HepG2 (cell line): ENCODE measurements around the gene WEE1. TPM values are rescaled to one million over a fixed set of nuclear protein-coding genes. Genes with fewer than 3 reads are reported as not detected.
A peak's percentile ranks its signal among the peaks of the same experiment; 100 is the strongest.

Experiments used
- CEBPG ChIP-seq: IDR thresholded peaks from 2 replicates; pipeline ENCODE4 v1.6.1; 2016
- FOXO1 ChIP-seq: sonication (generic); formaldehyde crosslinking; IDR thresholded peaks from 2 replicates; pipeline ENCODE4 v1.4.0; 2020; ENCODE audit warnings: missing genetic modification reagents
- SMAD1 ChIP-seq: sonication (generic); formaldehyde crosslinking; IDR thresholded peaks from 2 replicates; pipeline ENCODE4 v1.4.0; 2020; ENCODE audit warnings: missing genetic modification reagents, low read depth, mild to moderate bottlenecking, borderline replicate concordance
- SNRNP70 ChIP-seq: fragments of 200-400 bp; formaldehyde crosslinking; IDR thresholded peaks from 2 replicates; pipeline ENCODE4 v1.6.1; 2017; ENCODE audit warnings: mild to moderate bottlenecking, low read depth, low read length, moderate library complexity
- YEATS4 ChIP-seq: sonication (generic); formaldehyde crosslinking; IDR thresholded peaks from 2 replicates; pipeline ENCODE4 v1.4.0; 2020; ENCODE audit warnings: missing genetic modification reagents, borderline replicate concordance
- ZNF263 ChIP-seq: sonication (generic); formaldehyde crosslinking; IDR thresholded peaks from 2 replicates; pipeline ENCODE4 v1.4.0; 2020; ENCODE audit warnings: missing genetic modification reagents
- ZNF350 ChIP-seq: sonication (generic); formaldehyde crosslinking; IDR thresholded peaks from 2 replicates; pipeline ENCODE4 v1.4.0; 2020; ENCODE audit warnings: mild to moderate bottlenecking, low read depth, missing genetic modification reagents, borderline replicate concordance
- ZNF737 ChIP-seq: sonication (generic); formaldehyde crosslinking; IDR thresholded peaks from 2 replicates; pipeline ENCODE4 v1.5.0; 2020; ENCODE audit warnings: missing genetic modification reagents, mild to moderate bottlenecking, borderline replicate concordance
- ZNF775 ChIP-seq: sonication (generic); formaldehyde crosslinking; IDR thresholded peaks from 2 replicates; pipeline ENCODE4 v1.4.0; 2020; ENCODE audit warnings: missing genetic modification reagents, mild to moderate bottlenecking, moderate library complexity, borderline replicate concordance
- polyA plus RNA-seq, 8 experiments: library from polyadenylated mRNA; depleted of rRNA in 3 of 8; stranded (reverse) in 7 of 8; unstranded in 1 of 8; fragments of >200 nt; fragmentation: Illumina TruSeq in 4 of 8; extraction: Trizol in 4 of 8; gene quantifications; 2 replicates each; pipeline versions ENCODE4 v1.2.1 to v1.2.3, GENCODE V29; 2011 to 2016; ENCODE audit warnings: low read depth in 4 of 8, missing spikeins in 1 of 8, mixed read lengths in 1 of 8; ENCODE audit not compliant: insufficient read depth in 1 of 8
- total RNA-seq, 5 experiments: library from RNA; depleted of rRNA; stranded (reverse); fragments of >200 nt; fragmentation: Illumina TruSeq; extraction: Trizol; gene quantifications; 2 replicates each; pipeline ENCODE4 v1.2.3, GENCODE V29; 2016; ENCODE audit warnings: low read depth in 1 of 5
- TF ChIP-seq, protein P1 (sequence below): sonication (generic); formaldehyde crosslinking; IDR thresholded peaks from 2 replicates; pipeline ENCODE4 v1.4.0; 2020; ENCODE audit warnings: missing genetic modification reagents, mild to moderate bottlenecking, borderline replicate concordance
- TF ChIP-seq, protein P2 (sequence below): sonication (generic); formaldehyde crosslinking; IDR thresholded peaks from 2 replicates; pipeline ENCODE4 v1.4.0; 2020; ENCODE audit warnings: mild to moderate bottlenecking, missing genetic modification reagents
- TF ChIP-seq, protein P3 (sequence below): IDR thresholded peaks from 2 replicates; pipeline ENCODE4 v1.6.1; 2012; ENCODE audit warnings: low read length, improper control_type of control experiment
- TF ChIP-seq, protein P4 (sequence below): IDR thresholded peaks from 2 replicates; pipeline ENCODE4 v1.6.1; 2016; ENCODE audit warnings: low read depth

WEE1 gene
- total and polyA plus RNA-seq, 2 of the 13 experiments (the other 11 are each of a cell fraction or from before 2014, with no cell fraction given) = 31.4 to 63.7 TPM

DNA sequence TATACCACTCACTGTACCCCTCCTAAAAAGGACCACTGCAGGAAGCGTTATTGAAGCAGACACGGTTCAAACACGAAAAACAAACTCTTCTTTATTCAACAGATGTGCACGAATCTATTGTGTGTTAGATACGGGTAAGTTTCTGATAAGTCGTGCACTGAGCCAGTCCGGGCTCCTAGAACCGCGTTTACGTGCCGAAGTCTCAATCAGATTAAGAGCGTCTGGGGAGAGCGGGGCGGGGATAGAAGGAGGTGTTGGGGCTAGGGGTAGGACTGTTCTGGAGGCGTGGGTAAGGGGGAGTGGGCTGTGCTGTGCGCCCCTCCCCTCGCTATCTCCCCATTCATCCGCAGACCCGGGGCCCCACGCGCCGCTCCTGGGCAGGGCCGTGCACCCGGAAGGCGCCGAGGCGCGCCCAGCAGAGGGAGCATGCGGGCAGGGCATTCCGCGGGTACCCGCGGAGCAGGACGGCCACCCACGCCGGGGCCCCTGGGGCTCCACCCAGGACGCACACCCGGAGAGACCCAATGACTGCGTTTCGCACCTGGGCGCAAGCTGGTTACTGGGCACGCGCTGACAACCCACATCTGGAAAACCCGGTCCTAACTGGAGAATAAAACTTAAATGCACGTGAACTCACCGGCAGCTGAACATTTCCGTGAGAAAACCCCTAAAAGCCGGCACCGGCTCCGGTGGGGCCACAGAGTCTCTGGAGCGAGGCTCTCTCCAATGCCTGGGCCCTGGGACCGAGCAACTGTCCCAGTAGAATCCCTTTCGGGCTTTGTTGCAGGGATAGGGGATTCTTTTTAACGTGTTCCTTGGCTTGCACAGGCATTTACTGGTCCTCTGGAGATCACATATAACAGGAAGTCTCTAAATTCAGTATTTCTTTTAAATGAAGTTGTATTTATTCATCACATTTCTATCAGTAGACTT is 40.6 kb downstream of the WEE1 start (continued):
- TF ChIP-seq, protein P1, sequence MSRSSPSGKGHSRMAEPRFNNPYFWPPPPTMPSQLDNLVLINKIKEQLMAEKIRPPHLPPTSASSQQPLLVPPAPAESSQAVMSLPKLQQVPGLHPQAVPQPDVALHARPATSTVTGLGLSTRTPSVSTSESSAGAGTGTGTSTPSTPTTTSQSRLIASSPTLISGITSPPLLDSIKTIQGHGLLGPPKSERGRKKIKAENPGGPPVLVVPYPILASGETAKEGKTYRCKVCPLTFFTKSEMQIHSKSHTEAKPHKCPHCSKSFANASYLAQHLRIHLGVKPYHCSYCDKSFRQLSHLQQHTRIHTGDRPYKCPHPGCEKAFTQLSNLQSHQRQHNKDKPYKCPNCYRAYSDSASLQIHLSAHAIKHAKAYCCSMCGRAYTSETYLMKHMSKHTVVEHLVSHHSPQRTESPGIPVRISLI (CRISPR knock-in tag) = peak; percentile 51; the same call in 1 of the 2 replicates
- TF ChIP-seq ZNF263 (peak; percentile 66; the same call in 1 of the 2 replicates), ZNF350 (CRISPR knock-in tag) (no peak), FOXO1 (CRISPR knock-in tag) (peak; percentile 33; the same call in 1 of the 2 replicates), CEBPG (CRISPR knock-in tag) (no peak), YEATS4 (peak; percentile 53; the same call in 1 of the 2 replicates), ZNF775 (CRISPR knock-in tag) (no peak), SNRNP70 (no peak), ZNF737 (0 out of 2 replicates have a peak, but pooled peaks have one; percentile 37), SMAD1 (peak; percentile 13; the same call in 1 of the 2 replicates)
- TF ChIP-seq, protein P2, sequence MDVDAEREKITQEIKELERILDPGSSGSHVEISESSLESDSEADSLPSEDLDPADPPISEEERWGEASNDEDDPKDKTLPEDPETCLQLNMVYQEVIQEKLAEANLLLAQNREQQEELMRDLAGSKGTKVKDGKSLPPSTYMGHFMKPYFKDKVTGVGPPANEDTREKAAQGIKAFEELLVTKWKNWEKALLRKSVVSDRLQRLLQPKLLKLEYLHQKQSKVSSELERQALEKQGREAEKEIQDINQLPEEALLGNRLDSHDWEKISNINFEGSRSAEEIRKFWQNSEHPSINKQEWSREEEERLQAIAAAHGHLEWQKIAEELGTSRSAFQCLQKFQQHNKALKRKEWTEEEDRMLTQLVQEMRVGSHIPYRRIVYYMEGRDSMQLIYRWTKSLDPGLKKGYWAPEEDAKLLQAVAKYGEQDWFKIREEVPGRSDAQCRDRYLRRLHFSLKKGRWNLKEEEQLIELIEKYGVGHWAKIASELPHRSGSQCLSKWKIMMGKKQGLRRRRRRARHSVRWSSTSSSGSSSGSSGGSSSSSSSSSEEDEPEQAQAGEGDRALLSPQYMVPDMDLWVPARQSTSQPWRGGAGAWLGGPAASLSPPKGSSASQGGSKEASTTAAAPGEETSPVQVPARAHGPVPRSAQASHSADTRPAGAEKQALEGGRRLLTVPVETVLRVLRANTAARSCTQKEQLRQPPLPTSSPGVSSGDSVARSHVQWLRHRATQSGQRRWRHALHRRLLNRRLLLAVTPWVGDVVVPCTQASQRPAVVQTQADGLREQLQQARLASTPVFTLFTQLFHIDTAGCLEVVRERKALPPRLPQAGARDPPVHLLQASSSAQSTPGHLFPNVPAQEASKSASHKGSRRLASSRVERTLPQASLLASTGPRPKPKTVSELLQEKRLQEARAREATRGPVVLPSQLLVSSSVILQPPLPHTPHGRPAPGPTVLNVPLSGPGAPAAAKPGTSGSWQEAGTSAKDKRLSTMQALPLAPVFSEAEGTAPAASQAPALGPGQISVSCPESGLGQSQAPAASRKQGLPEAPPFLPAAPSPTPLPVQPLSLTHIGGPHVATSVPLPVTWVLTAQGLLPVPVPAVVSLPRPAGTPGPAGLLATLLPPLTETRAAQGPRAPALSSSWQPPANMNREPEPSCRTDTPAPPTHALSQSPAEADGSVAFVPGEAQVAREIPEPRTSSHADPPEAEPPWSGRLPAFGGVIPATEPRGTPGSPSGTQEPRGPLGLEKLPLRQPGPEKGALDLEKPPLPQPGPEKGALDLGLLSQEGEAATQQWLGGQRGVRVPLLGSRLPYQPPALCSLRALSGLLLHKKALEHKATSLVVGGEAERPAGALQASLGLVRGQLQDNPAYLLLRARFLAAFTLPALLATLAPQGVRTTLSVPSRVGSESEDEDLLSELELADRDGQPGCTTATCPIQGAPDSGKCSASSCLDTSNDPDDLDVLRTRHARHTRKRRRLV (CRISPR knock-in tag) = peak; percentile 69; the same call in 1 of the 2 replicates
- TF ChIP-seq, protein P3, sequence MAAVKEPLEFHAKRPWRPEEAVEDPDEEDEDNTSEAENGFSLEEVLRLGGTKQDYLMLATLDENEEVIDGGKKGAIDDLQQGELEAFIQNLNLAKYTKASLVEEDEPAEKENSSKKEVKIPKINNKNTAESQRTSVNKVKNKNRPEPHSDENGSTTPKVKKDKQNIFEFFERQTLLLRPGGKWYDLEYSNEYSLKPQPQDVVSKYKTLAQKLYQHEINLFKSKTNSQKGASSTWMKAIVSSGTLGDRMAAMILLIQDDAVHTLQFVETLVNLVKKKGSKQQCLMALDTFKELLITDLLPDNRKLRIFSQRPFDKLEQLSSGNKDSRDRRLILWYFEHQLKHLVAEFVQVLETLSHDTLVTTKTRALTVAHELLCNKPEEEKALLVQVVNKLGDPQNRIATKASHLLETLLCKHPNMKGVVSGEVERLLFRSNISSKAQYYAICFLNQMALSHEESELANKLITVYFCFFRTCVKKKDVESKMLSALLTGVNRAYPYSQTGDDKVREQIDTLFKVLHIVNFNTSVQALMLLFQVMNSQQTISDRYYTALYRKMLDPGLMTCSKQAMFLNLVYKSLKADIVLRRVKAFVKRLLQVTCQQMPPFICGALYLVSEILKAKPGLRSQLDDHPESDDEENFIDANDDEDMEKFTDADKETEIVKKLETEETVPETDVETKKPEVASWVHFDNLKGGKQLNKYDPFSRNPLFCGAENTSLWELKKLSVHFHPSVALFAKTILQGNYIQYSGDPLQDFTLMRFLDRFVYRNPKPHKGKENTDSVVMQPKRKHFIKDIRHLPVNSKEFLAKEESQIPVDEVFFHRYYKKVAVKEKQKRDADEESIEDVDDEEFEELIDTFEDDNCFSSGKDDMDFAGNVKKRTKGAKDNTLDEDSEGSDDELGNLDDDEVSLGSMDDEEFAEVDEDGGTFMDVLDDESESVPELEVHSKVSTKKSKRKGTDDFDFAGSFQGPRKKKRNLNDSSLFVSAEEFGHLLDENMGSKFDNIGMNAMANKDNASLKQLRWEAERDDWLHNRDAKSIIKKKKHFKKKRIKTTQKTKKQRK = no peak
- TF ChIP-seq, protein P4, sequence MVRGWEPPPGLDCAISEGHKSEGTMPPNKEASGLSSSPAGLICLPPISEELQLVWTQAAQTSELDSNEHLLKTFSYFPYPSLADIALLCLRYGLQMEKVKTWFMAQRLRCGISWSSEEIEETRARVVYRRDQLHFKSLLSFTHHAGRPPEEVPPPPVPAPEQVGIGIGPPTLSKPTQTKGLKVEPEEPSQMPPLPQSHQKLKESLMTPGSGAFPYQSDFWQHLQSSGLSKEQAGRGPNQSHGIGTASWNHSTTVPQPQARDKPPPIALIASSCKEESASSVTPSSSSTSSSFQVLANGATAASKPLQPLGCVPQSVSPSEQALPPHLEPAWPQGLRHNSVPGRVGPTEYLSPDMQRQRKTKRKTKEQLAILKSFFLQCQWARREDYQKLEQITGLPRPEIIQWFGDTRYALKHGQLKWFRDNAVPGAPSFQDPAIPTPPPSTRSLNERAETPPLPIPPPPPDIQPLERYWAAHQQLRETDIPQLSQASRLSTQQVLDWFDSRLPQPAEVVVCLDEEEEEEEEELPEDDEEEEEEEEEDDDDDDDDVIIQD = 0 out of 2 replicates have a peak, but pooled peaks have one; percentile 26
